Activated B cell treated with CpG ODN at 0.5 μM for 24 hours (primary cell): ENCODE measurements around the gene MACROD2. TPM values are rescaled to one million over a fixed set of nuclear protein-coding genes. Genes with fewer than 3 reads are reported as not detected.

ENCODE experiments used
- ATAC-seq: fragments of 200-7000 bp; cut with Tn5 transposase; one replicate; pipeline ENCODE4 v1.10.0; 2021; ENCODE audit warnings: low read depth, mild to moderate bottlenecking, moderate library complexity
- CTCF ChIA-PET: fragments of 350-600 bp; sonication (Branson Sonifier 250); formaldehyde crosslinking; loops from one replicate; lab custom pipeline; 2021; ENCODE audit warnings: antibody characterized with exemption; lab: Charles Lee
- POLR2A ChIA-PET: fragments of 350-600 bp; sonication (Branson Sonifier 250); formaldehyde crosslinking; loops from one replicate; lab custom pipeline; 2021; ENCODE audit warnings: antibody characterized with exemption; lab: Charles Lee
- DNase-seq: peaks from one replicate; pipeline ENCODE4 v3.0.0; 2022
- H3K27ac Mint-ChIP-seq: one replicate; pipeline ENCODE4 v1.8.0; 2020; ENCODE audit warnings: mixed read lengths
- H3K27me3 Mint-ChIP-seq: one replicate; pipeline ENCODE4 v1.8.0; 2021; ENCODE audit warnings: mixed read lengths
- H3K36me3 Mint-ChIP-seq: one replicate; pipeline ENCODE4 v1.8.0; 2021; ENCODE audit warnings: low read depth, mixed read lengths
- H3K4me1 Mint-ChIP-seq: one replicate; pipeline ENCODE4 v1.8.0; 2021; ENCODE audit warnings: mixed read lengths
- H3K4me3 Mint-ChIP-seq: one replicate; pipeline ENCODE4 v1.8.0; 2020; ENCODE audit warnings: mild to moderate bottlenecking, mixed read lengths
- H3K9me3 Mint-ChIP-seq: one replicate; pipeline ENCODE4 v1.8.0; 2020; ENCODE audit warnings: mixed read lengths
- CTCF ChIP-seq: fragments of 200-600 bp; IDR thresholded peaks from one replicate; pipeline ENCODE4 v1.8.0; 2022; ENCODE audit warnings: antibody characterized with exemption, mild to moderate bottlenecking
- intact Hi-C: fragments of 100-400 bp; cut with micrococcal nuclease; formaldehyde crosslinking; loops from one replicate; pipeline ENCODE4 v1.15.1; 2024
- total RNA-seq: library from RNA; stranded (reverse); gene quantifications from 2 replicates; pipeline ENCODE4 v1.2.3, GENCODE V29; 2022

Gene MACROD2
- total RNA-seq, 1 donor from 2014 or later: 55.1 TPM

GRCh38 chr20:15547119-15547518 is 1551.8 kb downstream of the MACROD2 start:
- peaks cover 1% of the 10 kb centered on the region for H3K36me3 Mint-ChIP-seq
- intact Hi-C loops: no loop called here
- no peak for DNase-seq

DNA sequence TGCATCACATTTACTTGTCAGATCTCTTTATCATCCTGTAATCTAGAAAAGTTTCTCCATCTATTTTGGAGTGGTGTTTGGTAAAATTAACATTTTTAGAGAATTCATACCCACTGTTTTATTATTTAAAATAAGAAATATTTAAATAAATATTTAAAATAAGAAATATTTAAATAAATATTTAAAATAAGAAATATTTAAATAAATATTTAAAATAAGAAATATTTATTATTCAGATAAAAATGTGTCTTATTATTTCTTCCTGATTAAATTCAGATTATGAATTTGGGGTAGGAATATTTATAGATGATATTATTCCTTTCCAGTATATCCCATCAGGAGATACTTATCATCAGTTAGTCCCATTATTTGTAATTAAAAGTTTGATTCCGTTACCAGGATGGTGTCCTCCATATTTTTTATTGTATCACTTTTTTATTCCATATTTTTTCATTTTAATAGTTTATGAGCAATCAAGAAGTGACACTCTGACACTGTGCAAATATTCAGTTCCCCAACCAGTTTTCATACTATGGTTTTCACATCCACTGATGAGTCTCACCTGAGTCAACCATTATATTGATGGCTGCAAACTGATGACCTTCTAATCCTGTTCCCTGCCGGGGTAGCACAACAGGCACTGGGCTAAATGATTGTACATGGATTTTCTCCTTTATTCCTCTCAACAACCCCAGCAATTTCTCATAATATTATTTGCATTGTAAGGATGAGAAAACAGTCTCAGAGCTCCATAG is 1555.0 kb downstream of the MACROD2 start:
- Mint-ChIP-seq H3K27ac (no peak overlapping the region), H3K4me3 (no peak overlapping the region), H3K9me3 (peaks cover 16% of the 10 kb centered on the region), H3K27me3 (no peaks in the 10 kb centered on the region), H3K4me1 (no peaks in the 10 kb centered on the region), H3K36me3 (peaks cover 4% of the 10 kb centered on the region)
- ATAC-seq: no peak
- DNase-seq: no peak
- POLR2A ChIA-PET: no interaction called here
- intact Hi-C loops: no loop called here
- CTCF ChIA-PET: no interaction called here
- TF ChIP-seq CTCF: no peak

More at GRCh38 chr20:15547119-15547518, 1551.8 kb downstream of the MACROD2 start:
- no peaks in the 10 kb centered on the region for H3K27me3 Mint-ChIP-seq
- H3K27ac Mint-ChIP-seq: no peak overlapping the region
- H3K4me1 Mint-ChIP-seq: no peaks in the 10 kb centered on the region
- TF ChIP-seq CTCF: no peak
- no peak overlapping the region for H3K4me3 Mint-ChIP-seq
- CTCF ChIA-PET: no interaction called here
- peaks cover 5% of the 10 kb centered on the region for H3K9me3 Mint-ChIP-seq
- no peak for ATAC-seq
- POLR2A ChIA-PET: no interaction called here

GRCh38 chr20:15555913-15556312 is 1560.6 kb downstream of the MACROD2 start:
- ATAC-seq (no peak), DNase-seq (no peak)
- Mint-ChIP-seq H3K4me1 (no peaks in the 10 kb centered on the region), H3K36me3 (peaks cover 4% of the 10 kb centered on the region), H3K27me3 (peaks cover 9% of the 10 kb centered on the region), H3K4me3 (no peak overlapping the region), H3K27ac (no peak overlapping the region), H3K9me3 (peaks cover 17% of the 10 kb centered on the region)
- no peak for TF ChIP-seq CTCF
- ChIA-PET POLR2A (interaction anchor here (0.6 kb wide), 1 partner anchor 26 kb away, joined by 4 read pairs; no protein-coding TSS in a partner anchor), CTCF (no interaction called here)
- intact Hi-C loops: no loop called here

GRCh38 chr20:15556869-15557268 is 1561.6 kb downstream of the MACROD2 start:
- Mint-ChIP-seq H3K4me3 (no peak overlapping the region), H3K4me1 (no peaks in the 10 kb centered on the region), H3K27me3 (peaks cover 9% of the 10 kb centered on the region), H3K27ac (no peak overlapping the region), H3K36me3 (peaks cover 4% of the 10 kb centered on the region), H3K9me3 (peaks cover 17% of the 10 kb centered on the region)
- ATAC-seq (no peak), DNase-seq (no peak)
- ChIA-PET POLR2A (no interaction called here), CTCF (no interaction called here)
- intact Hi-C loops: no loop called here
- TF ChIP-seq CTCF: no peak

- ChIA-PET POLR2A (no interaction called here), CTCF (no interaction called here)
- peaks cover 12% of the 10 kb centered on the region for H3K4me1 Mint-ChIP-seq
- H3K27me3 Mint-ChIP-seq: peaks cover 20% of the 10 kb centered on the region
- no peak for TF ChIP-seq CTCF
- ATAC-seq (no peak), DNase-seq (no peak)
- H3K27ac Mint-ChIP-seq: no peak overlapping the region
- H3K9me3 Mint-ChIP-seq: no peaks in the 10 kb centered on the region
- H3K36me3 Mint-ChIP-seq: no peaks in the 10 kb centered on the region
- H3K4me3 Mint-ChIP-seq: no peak overlapping the region
- intact Hi-C loops: loop anchor here (10.0 kb wide), 1 partner anchor 366 kb away; no protein-coding TSS in a partner anchor
Measured at GRCh38 chr20:15561070-15561569, 1565.8 kb downstream of the MACROD2 start.
